ENCODE data around the gene AKT3.

The AKT3 gene

GRCh38 chr1:243488459-243489157, 361.4 kb downstream of the AKT3 start:
- DNase-seq (ENCODE audit: low read depth in 2 of 2): no peak

- no peak for DNase-seq (ENCODE audit: low read depth in 2 of 2)
Measured at GRCh38 chr1:243487649-243488227, 362.3 kb downstream of the AKT3 start.

- no peak for DNase-seq (ENCODE audit: low read depth in 2 of 2)
Measured at GRCh38 chr1:243487036-243487648, 362.9 kb downstream of the AKT3 start.

- DNase-seq (ENCODE audit: low read depth in 2 of 2): no peak
Measured at GRCh38 chr1:243483952-243484351, 366.1 kb downstream of the AKT3 start.

- DNase-seq (ENCODE audit: low read depth in 2 of 2): no peak
Measured at GRCh38 chr1:243483071-243483771, 366.8 kb downstream of the AKT3 start.

GRCh38 chr1:243482141-243483022, 367.7 kb downstream of the AKT3 start:
- DNase-seq (ENCODE audit: low read depth in 2 of 2): no peak

- no peak for DNase-seq (ENCODE audit: low read depth in 2 of 2)
Measured at GRCh38 chr1:243481101-243481500, 368.9 kb downstream of the AKT3 start.

GRCh38 chr1:243477731-243478290, 372.2 kb downstream of the AKT3 start:
- no peak for DNase-seq (ENCODE audit: low read depth in 2 of 2)

- no peak for DNase-seq (ENCODE audit: low read depth in 2 of 2)
Measured at GRCh38 chr1:243475966-243476365, 374.1 kb downstream of the AKT3 start.

GRCh38 chr1:243474906-243475305, 375.1 kb downstream of the AKT3 start:
- DNase-seq (ENCODE audit: low read depth in 2 of 2): no peak

GRCh38 chr1:243474136-243474881, 375.7 kb downstream of the AKT3 start:
- no peak for DNase-seq (ENCODE audit: low read depth in 2 of 2)

GRCh38 chr1:243473227-243474135, 376.6 kb downstream of the AKT3 start:
- DNase-seq (ENCODE audit: low read depth in 2 of 2): no peak

- no peak for DNase-seq (ENCODE audit: low read depth in 2 of 2)
Measured at GRCh38 chr1:243471754-243472745, 378.0 kb downstream of the AKT3 start.

- DNase-seq (ENCODE audit: low read depth in 2 of 2): no peak
Measured at GRCh38 chr1:243471026-243471685, 378.9 kb downstream of the AKT3 start.

GRCh38 chr1:243470502-243470901, 379.5 kb downstream of the AKT3 start:
- DNase-seq (ENCODE audit: low read depth in 2 of 2): no peak

GRCh38 chr1:243469497-243469896, 380.5 kb downstream of the AKT3 start:
- no peak for DNase-seq (ENCODE audit: low read depth in 2 of 2)

- no peak for DNase-seq (ENCODE audit: low read depth in 2 of 2)
Measured at GRCh38 chr1:243465738-243466137, 384.3 kb downstream of the AKT3 start.

- no peak for DNase-seq (ENCODE audit: low read depth in 2 of 2)
Measured at GRCh38 chr1:243465081-243465480, 385.0 kb downstream of the AKT3 start.
